GM12892 (cell line): ENCODE results near the gene PRTN3.

Source experiments
- POLR2A ChIP-seq: IDR thresholded peaks from 2 replicates; pipeline ENCODE4 v1.6.1; 2011; ENCODE audit warnings: low read depth, low read length, control low read depth
- POLR2AphosphoS5 ChIP-seq: IDR thresholded peaks from 2 replicates; pipeline ENCODE4 v1.6.1; 2011; ENCODE audit warnings: low read depth, low read length, control low read depth

DNA sequence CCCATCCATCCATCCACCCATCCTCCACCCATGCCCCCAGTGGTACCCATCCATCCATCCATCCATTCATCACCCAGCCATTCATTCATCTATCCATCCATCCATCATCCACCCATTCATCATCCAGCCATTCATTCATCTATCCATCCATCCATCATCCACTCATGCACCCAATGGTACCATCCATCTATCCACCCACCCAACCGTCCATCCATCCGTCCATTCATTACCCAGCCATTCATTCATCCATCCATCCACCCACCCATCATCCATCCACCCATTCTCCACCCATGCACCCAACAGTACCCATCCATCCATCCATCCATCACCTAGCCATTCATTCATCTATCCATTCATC is 24.3 kb upstream of the PRTN3 start:
- TF ChIP-seq POLR2AphosphoS5 = no peak
- no peak for TF ChIP-seq POLR2A
